Upper lobe of left lung (tissue), 4 donors: ENCODE measurements around the gene RARB.

Source experiments
- EP300 ChIP-seq, 4 donors: sonication (generic); formaldehyde crosslinking; IDR thresholded peaks; one replicate each; pipeline ENCODE4 v1.5.1; 2017; ENCODE audit warnings: antibody characterized with exemption in 4 of 4, control low read depth in 2 of 4
- POLR2A ChIP-seq, 4 donors: fragments of 450-650 bp; IDR thresholded peaks; one replicate each; pipeline ENCODE4 v1.5.1; 2016 to 2017; ENCODE audit warnings: antibody characterized with exemption in 4 of 4, mild to moderate bottlenecking in 2 of 4
- POLR2AphosphoS5 ChIP-seq, 2 donors: sonication (generic); formaldehyde crosslinking; IDR thresholded peaks; one replicate each; pipeline ENCODE4 v1.5.1; 2017; ENCODE audit warnings: antibody characterized with exemption in 2 of 2
- TF ChIP-seq, protein P1 (sequence below), 6 experiments: fragments of 450-650 bp in 4 of 6; fragments of 200-600 bp in 2 of 6; sonication (generic) in 2 of 6; IDR thresholded peaks; one replicate each; pipeline ENCODE4 v1.5.1; 2016 to 2019; ENCODE audit warnings: antibody characterized with exemption in 6 of 6

DNA sequence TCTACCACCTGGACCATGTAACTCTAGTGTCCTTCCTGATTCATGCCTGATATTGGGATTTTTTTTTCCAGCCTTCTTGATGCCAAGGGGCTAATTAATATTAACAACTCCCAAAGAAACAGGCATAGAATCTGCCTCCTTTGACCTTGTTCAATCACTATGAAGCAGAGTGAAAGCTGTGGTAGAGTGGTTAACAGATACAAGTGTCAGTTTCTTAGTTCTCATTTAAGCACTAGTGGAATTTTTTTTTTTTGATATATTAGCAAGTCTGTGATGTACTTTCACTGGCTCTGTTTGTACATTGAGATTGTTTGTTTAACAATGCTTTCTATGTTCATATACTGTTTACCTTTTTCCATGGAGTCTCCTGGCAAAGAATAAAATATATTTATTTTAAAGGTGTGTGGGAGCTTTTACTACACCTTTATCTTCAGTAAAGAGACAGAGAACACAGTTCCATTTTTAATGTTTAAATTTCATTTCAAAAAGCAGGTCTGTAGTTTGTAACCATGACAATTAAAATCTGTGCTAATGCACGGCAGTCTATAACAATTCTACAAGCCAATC, 169.6 kb downstream of the RARB start:
- TF ChIP-seq POLR2AphosphoS5 (IDR thresholded peaks at IDR 0.05), result no peak
- TF ChIP-seq, protein P1, sequence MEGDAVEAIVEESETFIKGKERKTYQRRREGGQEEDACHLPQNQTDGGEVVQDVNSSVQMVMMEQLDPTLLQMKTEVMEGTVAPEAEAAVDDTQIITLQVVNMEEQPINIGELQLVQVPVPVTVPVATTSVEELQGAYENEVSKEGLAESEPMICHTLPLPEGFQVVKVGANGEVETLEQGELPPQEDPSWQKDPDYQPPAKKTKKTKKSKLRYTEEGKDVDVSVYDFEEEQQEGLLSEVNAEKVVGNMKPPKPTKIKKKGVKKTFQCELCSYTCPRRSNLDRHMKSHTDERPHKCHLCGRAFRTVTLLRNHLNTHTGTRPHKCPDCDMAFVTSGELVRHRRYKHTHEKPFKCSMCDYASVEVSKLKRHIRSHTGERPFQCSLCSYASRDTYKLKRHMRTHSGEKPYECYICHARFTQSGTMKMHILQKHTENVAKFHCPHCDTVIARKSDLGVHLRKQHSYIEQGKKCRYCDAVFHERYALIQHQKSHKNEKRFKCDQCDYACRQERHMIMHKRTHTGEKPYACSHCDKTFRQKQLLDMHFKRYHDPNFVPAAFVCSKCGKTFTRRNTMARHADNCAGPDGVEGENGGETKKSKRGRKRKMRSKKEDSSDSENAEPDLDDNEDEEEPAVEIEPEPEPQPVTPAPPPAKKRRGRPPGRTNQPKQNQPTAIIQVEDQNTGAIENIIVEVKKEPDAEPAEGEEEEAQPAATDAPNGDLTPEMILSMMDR (IDR thresholded peaks at IDR 0.05), result no peak
- no peak for TF ChIP-seq POLR2A (IDR thresholded peaks at IDR 0.05)
- TF ChIP-seq EP300 (IDR thresholded peaks at IDR 0.05), result no peak
